ENCODE measurements around the gene WDR54.

WDR54 gene

GRCh38 chr2:74454654-74455511 lies 33.4 kb downstream of the WDR54 start, which contains the start of gene INO80B (continued):
- TF ChIP-seq ZNF791 (tag by site-specific recombination; IDR thresholded peaks at IDR 0.05): no peak
- TF ChIP-seq KLF16 (tag by site-specific recombination; IDR thresholded peaks at IDR 0.05): peak; percentile 100
- TF ChIP-seq ZNF837 (tag by site-specific recombination; IDR thresholded peaks at IDR 0.05): no peak
- TF ChIP-seq ZNF335 (tag by site-specific recombination; conservative IDR thresholded peaks at IDR 0.05): peak; percentile 85
- TF ChIP-seq ZNF16 (tag by site-specific recombination; IDR thresholded peaks at IDR 0.05; ENCODE audit: low read depth): no peak
- no peak for TF ChIP-seq ZNF423 (tag by site-specific recombination; IDR thresholded peaks at IDR 0.05)
- TF ChIP-seq ZIC2 (tag by site-specific recombination; IDR thresholded peaks at IDR 0.05): no peak
- TF ChIP-seq ZEB2 (tag by site-specific recombination; IDR thresholded peaks at IDR 0.05): peak; percentile 82
- TF ChIP-seq ZNF175 (tag by site-specific recombination; IDR thresholded peaks at IDR 0.05): no peak
- no peak for TF ChIP-seq ZNF433 (tag by site-specific recombination; IDR thresholded peaks at IDR 0.05; ENCODE audit: low read depth)
- TF ChIP-seq, protein P1, sequence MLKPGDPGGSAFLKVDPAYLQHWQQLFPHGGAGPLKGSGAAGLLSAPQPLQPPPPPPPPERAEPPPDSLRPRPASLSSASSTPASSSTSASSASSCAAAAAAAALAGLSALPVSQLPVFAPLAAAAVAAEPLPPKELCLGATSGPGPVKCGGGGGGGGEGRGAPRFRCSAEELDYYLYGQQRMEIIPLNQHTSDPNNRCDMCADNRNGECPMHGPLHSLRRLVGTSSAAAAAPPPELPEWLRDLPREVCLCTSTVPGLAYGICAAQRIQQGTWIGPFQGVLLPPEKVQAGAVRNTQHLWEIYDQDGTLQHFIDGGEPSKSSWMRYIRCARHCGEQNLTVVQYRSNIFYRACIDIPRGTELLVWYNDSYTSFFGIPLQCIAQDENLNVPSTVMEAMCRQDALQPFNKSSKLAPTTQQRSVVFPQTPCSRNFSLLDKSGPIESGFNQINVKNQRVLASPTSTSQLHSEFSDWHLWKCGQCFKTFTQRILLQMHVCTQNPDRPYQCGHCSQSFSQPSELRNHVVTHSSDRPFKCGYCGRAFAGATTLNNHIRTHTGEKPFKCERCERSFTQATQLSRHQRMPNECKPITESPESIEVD (tag by site-specific recombination; IDR thresholded peaks at IDR 0.05): no peak
- peak; percentile 41; the same call in 1 of the 2 replicates for TF ChIP-seq ZSCAN30 (tag by site-specific recombination; IDR thresholded peaks at IDR 0.05)
- no peak for TF ChIP-seq ZFP3 (tag by site-specific recombination; IDR thresholded peaks at IDR 0.05; ENCODE audit: low read depth)
- TF ChIP-seq ZNF530 (tag by site-specific recombination; IDR thresholded peaks at IDR 0.05; ENCODE audit: low read depth): no peak
- TF ChIP-seq YY1 (tag by site-specific recombination; IDR thresholded peaks at IDR 0.05): peak; percentile 99
- TF ChIP-seq ZNF239 (tag by site-specific recombination; IDR thresholded peaks at IDR 0.05): no peak
- no peak for TF ChIP-seq ZNF132 (tag by site-specific recombination; IDR thresholded peaks at IDR 0.05; ENCODE audit: borderline replicate concordance)
- TF ChIP-seq SP2 (tag by site-specific recombination; IDR thresholded peaks at IDR 0.05): peak; percentile 90
- TF ChIP-seq SP7 (tag by site-specific recombination; IDR thresholded peaks at IDR 0.05): peak; percentile 92
- peak; percentile 100 for TF ChIP-seq ZBTB11 (tag by site-specific recombination; conservative IDR thresholded peaks at IDR 0.05; ENCODE audit: low read depth)
- no peak for TF ChIP-seq OSR2 (tag by site-specific recombination; IDR thresholded peaks at IDR 0.05)
- TF ChIP-seq GLIS1 (tag by site-specific recombination; IDR thresholded peaks at IDR 0.05): no peak
- no peak; the same call in 1 of the 2 replicates for TF ChIP-seq ZNF366 (tag by site-specific recombination; conservative IDR thresholded peaks at IDR 0.05)
- TF ChIP-seq SP3 (tag by site-specific recombination; IDR thresholded peaks at IDR 0.05): peak; percentile 99
- no peak for TF ChIP-seq ZNF548 (tag by site-specific recombination; IDR thresholded peaks at IDR 0.05)
- peak; percentile 99 for TF ChIP-seq ZNF501 (tag by site-specific recombination; IDR thresholded peaks at IDR 0.05)
- no peak for TF ChIP-seq ZNF146 (tag by site-specific recombination; IDR thresholded peaks at IDR 0.05)
- TF ChIP-seq ZFP69B (tag by site-specific recombination; IDR thresholded peaks at IDR 0.05): peak; percentile 77
- TF ChIP-seq OVOL3 (tag by site-specific recombination; IDR thresholded peaks at IDR 0.05): no peak
- no peak for TF ChIP-seq ZNF155 (tag by site-specific recombination; IDR thresholded peaks at IDR 0.05)
- TF ChIP-seq ZNF830 (tag by site-specific recombination; IDR thresholded peaks at IDR 0.05; ENCODE audit: low read depth): no peak
- TF ChIP-seq, protein P2, sequence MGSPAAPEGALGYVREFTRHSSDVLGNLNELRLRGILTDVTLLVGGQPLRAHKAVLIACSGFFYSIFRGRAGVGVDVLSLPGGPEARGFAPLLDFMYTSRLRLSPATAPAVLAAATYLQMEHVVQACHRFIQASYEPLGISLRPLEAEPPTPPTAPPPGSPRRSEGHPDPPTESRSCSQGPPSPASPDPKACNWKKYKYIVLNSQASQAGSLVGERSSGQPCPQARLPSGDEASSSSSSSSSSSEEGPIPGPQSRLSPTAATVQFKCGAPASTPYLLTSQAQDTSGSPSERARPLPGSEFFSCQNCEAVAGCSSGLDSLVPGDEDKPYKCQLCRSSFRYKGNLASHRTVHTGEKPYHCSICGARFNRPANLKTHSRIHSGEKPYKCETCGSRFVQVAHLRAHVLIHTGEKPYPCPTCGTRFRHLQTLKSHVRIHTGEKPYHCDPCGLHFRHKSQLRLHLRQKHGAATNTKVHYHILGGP (tag by site-specific recombination; IDR thresholded peaks at IDR 0.05): no peak
- TF ChIP-seq SCRT2 (tag by site-specific recombination; IDR thresholded peaks at IDR 0.05): peak; percentile 98
- TF ChIP-seq, protein P3, sequence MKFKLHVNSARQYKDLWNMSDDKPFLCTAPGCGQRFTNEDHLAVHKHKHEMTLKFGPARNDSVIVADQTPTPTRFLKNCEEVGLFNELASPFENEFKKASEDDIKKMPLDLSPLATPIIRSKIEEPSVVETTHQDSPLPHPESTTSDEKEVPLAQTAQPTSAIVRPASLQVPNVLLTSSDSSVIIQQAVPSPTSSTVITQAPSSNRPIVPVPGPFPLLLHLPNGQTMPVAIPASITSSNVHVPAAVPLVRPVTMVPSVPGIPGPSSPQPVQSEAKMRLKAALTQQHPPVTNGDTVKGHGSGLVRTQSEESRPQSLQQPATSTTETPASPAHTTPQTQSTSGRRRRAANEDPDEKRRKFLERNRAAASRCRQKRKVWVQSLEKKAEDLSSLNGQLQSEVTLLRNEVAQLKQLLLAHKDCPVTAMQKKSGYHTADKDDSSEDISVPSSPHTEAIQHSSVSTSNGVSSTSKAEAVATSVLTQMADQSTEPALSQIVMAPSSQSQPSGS (tag by site-specific recombination; IDR thresholded peaks at IDR 0.05; ENCODE audit: low read depth): no peak
- TF ChIP-seq GLIS2 (tag by site-specific recombination; IDR thresholded peaks at IDR 0.05): no peak
